GM12878 (cell line): Measurements from ENCODE around the gene HHLA2. TPM values are rescaled to one million over a fixed set of nuclear protein-coding genes. Genes with fewer than 3 reads are reported as not detected.

Source experiments
- ATAC-seq: fragments of 200-7000 bp; cut with Tn5 transposase; 3 replicates; pipeline ENCODE4 v1.9.1; 2020; ENCODE audit warnings: mild to moderate bottlenecking, moderate library complexity
- BruUV-seq: library from RNA; stranded (reverse); fragments of 400-500 nt; replicated peaks from 2 replicates; lab custom pipeline; 2021; lab: Mats Ljungman, UMichigan
- CTCF ChIA-PET: fragments of 300-600 bp; sonication (Branson Sonifier 250); formaldehyde crosslinking; extraction: SDS; loops from one replicate; lab custom pipeline; 2021; ENCODE audit warnings: inconsistent platforms; lab: Yijun Ruan, JAX
- POLR2A ChIA-PET: fragments of 350-600 bp; formaldehyde crosslinking; extraction: SDS; loops from one replicate; lab custom pipeline; 2021; ENCODE audit warnings: inconsistent platforms; lab: Charles Lee
- RAD21 ChIA-PET: fragments of 300-600 bp; sonication (Branson Sonifier 250); formaldehyde crosslinking; loops from one replicate; lab custom pipeline; 2023; ENCODE audit warnings: antibody characterized with exemption; ENCODE audit not compliant: unreplicated experiment; lab: Charles Lee
- SMC1A ChIA-PET: fragments of 300-600 bp; sonication (Branson Sonifier 250); formaldehyde crosslinking; loops from one replicate; lab custom pipeline; 2023; ENCODE audit not compliant: unreplicated experiment, uncharacterized antibody; lab: Charles Lee
- DNase-seq: peaks from one replicate; pipeline ENCODE4 v3.0.0-alpha.2; 2011; ENCODE audit warnings: low read depth, low spot score
- FAIRE-seq: peaks from 3 replicates; lab custom pipeline; 2011; peaks lifted over from hg19 to GRCh38; lab: Jason Lieb, UNC
- H2AFZ ChIP-seq: 2 replicates; pipeline ENCODE4 v1.6.0; 2011; ENCODE audit warnings: low read depth, low read length, control low read depth; ENCODE audit not compliant: control insufficient read depth
- H3K27ac ChIP-seq: 2 replicates; pipeline ENCODE4 v1.5.1; 2011; ENCODE audit warnings: control low read depth; ENCODE audit not compliant: control insufficient read depth, insufficient read depth
- H3K27me3 ChIP-seq, 2 experiments: replicated peaks in 1 of 2; 2 replicates each; pipeline versions ENCODE4 v1.6.0 to v1.6.1; 2011; ENCODE audit warnings: low read length in 1 of 2; ENCODE audit not compliant: control insufficient read depth in 2 of 2, insufficient read depth in 2 of 2
- H3K36me3 ChIP-seq, 2 experiments: 2 replicates each; pipeline ENCODE4 v1.5.1; 2011; ENCODE audit warnings: low read length in 1 of 2; ENCODE audit not compliant: control insufficient read depth in 2 of 2, insufficient read depth in 2 of 2
- H3K4me1 ChIP-seq: 2 replicates; pipeline ENCODE4 v1.6.1; 2011; ENCODE audit warnings: mild to moderate bottlenecking, low read length, moderate library complexity, mixed read lengths; ENCODE audit not compliant: control insufficient read depth, insufficient read depth
- H3K4me2 ChIP-seq: 2 replicates; pipeline ENCODE4 v1.6.0; 2011; ENCODE audit warnings: control low read depth; ENCODE audit not compliant: control insufficient read depth, insufficient read depth
- H3K4me3 ChIP-seq: fragments of 200-600 bp; sonication (generic); 2 replicates; pipeline ENCODE4 v1.5.1; 2016
- H3K79me2 ChIP-seq: 2 replicates; pipeline ENCODE4 v1.6.0; 2011; ENCODE audit warnings: low read length; ENCODE audit not compliant: control insufficient read depth, insufficient read depth
- H3K9ac ChIP-seq: 2 replicates; pipeline ENCODE4 v1.8.0; 2011; ENCODE audit warnings: low read length, control low read depth, mixed read lengths; ENCODE audit not compliant: control insufficient read depth, insufficient read depth
- H3K9me3 ChIP-seq: replicated peaks from 3 replicates; pipeline ENCODE4 v1.5.1; 2011; ENCODE audit warnings: mild to moderate bottlenecking, low read length; ENCODE audit not compliant: control insufficient read depth, insufficient read depth
- H4K20me1 ChIP-seq: 2 replicates; pipeline ENCODE4 v1.6.0; 2011; ENCODE audit not compliant: control insufficient read depth, insufficient read depth
- CTCF ChIP-seq, 3 experiments: IDR thresholded peaks in 2 of 3; conservative IDR thresholded peaks in 1 of 3; 2 replicates each; pipeline ENCODE4 v1.5.1; 2011; ENCODE audit warnings: low read depth in 3 of 3, low read length in 3 of 3, mild to moderate bottlenecking in 3 of 3, control low read depth in 2 of 3, moderate library complexity in 2 of 3, inconsistent platforms in 1 of 3, mixed read lengths in 1 of 3; ENCODE audit not compliant: control insufficient read depth in 2 of 3, insufficient read depth in 1 of 3; ENCODE audit errors: extremely low read depth in 1 of 3
- IRF3 ChIP-seq: fragments of 450-650 bp; IDR thresholded peaks from 2 replicates; pipeline ENCODE4 v1.6.1; 2014; ENCODE audit warnings: mild to moderate bottlenecking
- KAT2A ChIP-seq: conservative IDR thresholded peaks from 2 replicates; pipeline ENCODE4 v1.6.1; 2011; ENCODE audit warnings: low read depth, low read length; ENCODE audit not compliant: control insufficient read depth
- KDM1A ChIP-seq: fragments of 200-600 bp; sonication (generic); IDR thresholded peaks from 2 replicates; pipeline ENCODE4 v1.6.1; 2016; ENCODE audit warnings: borderline replicate concordance
- MEF2A ChIP-seq: IDR thresholded peaks from 2 replicates; pipeline ENCODE4 v1.6.1; 2011; ENCODE audit warnings: low read depth, mild to moderate bottlenecking, low read length, moderate library complexity; ENCODE audit not compliant: insufficient read depth
- TCF12 ChIP-seq: IDR thresholded peaks from 2 replicates; pipeline ENCODE4 v1.6.1; 2011; ENCODE audit warnings: low read depth, mild to moderate bottlenecking, low read length
- WGBS: methylation state at CpG from one replicate; pipeline ENCODE4 v1.1.6; 2016; ENCODE audit warnings: low lambda C conversion rate; ENCODE audit not compliant: insufficient replicate concordance, insufficient coverage; ENCODE audit errors: missing lambda C conversion rate; 5-methylcytosine and 5-hydroxymethylcytosine counted together
- in situ Hi-C: fragments of 300-500 bp; cut with MboI; formaldehyde crosslinking; loops from 9 replicates; pipeline ENCODE4 v1.14.3; 2018; ENCODE audit warnings: mixed read lengths
- intact Hi-C: fragments of 100-400 bp; cut with micrococcal nuclease; formaldehyde crosslinking; loops from one replicate; pipeline ENCODE4 v1.14.2; 2022; ENCODE audit not compliant: unreplicated experiment
- polyA plus RNA-seq, 11 experiments: library from polyadenylated mRNA; depleted of rRNA in 4 of 11; unstranded in 6 of 11; stranded (reverse) in 5 of 11; fragments of >200 nt; fragmentation: Nextera tagmentation in 4 of 11; fragmentation: Illumina TruSeq in 1 of 11; extraction: Ambion mirVana in 4 of 11; extraction: Trizol in 1 of 11; gene quantifications; 1 replicate in 1 of 11; 2 replicates in 10 of 11; pipeline versions ENCODE4 v1.2.1 to v1.2.3, GENCODE V29; 2011 to 2016; ENCODE audit warnings: inconsistent platforms in 2 of 11, missing spikeins in 2 of 11, low read depth in 1 of 11
- total RNA-seq, 4 experiments: library from RNA; depleted of rRNA in 3 of 4; stranded (reverse); fragments of >200 nt in 3 of 4; fragmentation: Illumina TruSeq in 1 of 4; extraction: Trizol in 1 of 4; gene quantifications; 2 replicates each; pipeline versions ENCODE4 v1.2.1 to v1.2.3, GENCODE V29; 2013 to 2021
- TF ChIP-seq, protein P1 (sequence below): fragments of 450-650 bp; conservative IDR thresholded peaks from 2 replicates; pipeline ENCODE4 v1.6.1; 2017; ENCODE audit warnings: mild to moderate bottlenecking, moderate library complexity

HHLA2 gene
- total and polyA plus RNA-seq, 10 of the 15 experiments (the other 5 are each of a cell fraction or from before 2014, with no cell fraction given): 0.11 to 1.3 (median 0.28) TPM; not detected in 1

- H3K79me2 ChIP-seq: no peaks in the 10 kb centered on the region
- TF ChIP-seq CTCF (IDR thresholded peaks at IDR 0.05 in 2 of 3, conservative IDR thresholded peaks at IDR 0.05 in 1 of 3; ENCODE audit: control insufficient read depth in 2 of 3, extremely low read depth in 1 of 3, insufficient read depth in 1 of 3, low read depth in 3 of 3, low read length in 3 of 3) (no peak), TCF12 (no peak), KAT2A (no peak), KDM1A (no peak), MEF2A (no peak), IRF3 (no peak)
- TF ChIP-seq, protein P1, sequence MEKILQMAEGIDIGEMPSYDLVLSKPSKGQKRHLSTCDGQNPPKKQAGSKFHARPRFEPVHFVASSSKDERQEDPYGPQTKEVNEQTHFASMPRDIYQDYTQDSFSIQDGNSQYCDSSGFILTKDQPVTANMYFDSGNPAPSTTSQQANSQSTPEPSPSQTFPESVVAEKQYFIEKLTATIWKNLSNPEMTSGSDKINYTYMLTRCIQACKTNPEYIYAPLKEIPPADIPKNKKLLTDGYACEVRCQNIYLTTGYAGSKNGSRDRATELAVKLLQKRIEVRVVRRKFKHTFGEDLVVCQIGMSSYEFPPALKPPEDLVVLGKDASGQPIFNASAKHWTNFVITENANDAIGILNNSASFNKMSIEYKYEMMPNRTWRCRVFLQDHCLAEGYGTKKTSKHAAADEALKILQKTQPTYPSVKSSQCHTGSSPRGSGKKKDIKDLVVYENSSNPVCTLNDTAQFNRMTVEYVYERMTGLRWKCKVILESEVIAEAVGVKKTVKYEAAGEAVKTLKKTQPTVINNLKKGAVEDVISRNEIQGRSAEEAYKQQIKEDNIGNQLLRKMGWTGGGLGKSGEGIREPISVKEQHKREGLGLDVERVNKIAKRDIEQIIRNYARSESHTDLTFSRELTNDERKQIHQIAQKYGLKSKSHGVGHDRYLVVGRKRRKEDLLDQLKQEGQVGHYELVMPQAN: no peak
- no peaks in the 10 kb centered on the region for H3K36me3 ChIP-seq
- no peaks in the 10 kb centered on the region for H4K20me1 ChIP-seq
- no peak overlapping the region for H3K9ac ChIP-seq
- no peak for FAIRE-seq
- WGBS: 18% methylated on average over 1 of the region's 1 CpG
- in situ Hi-C loops (no loop called here), intact Hi-C loops (no loop called here)
- BruUV-seq: no TSS peak
- H3K9me3 ChIP-seq: peaks cover 11% of the 10 kb centered on the region; the same call in 2 of the 3 replicates
- H3K4me2 ChIP-seq: no peak overlapping the region
- H2AFZ ChIP-seq: no peak overlapping the region
- ChIA-PET POLR2A (no interaction called here), SMC1A (no interaction called here), CTCF (no interaction called here), RAD21 (no interaction called here)
- no peaks in the 10 kb centered on the region for H3K27me3 ChIP-seq
- no peak for DNase-seq
- H3K4me3 ChIP-seq: no peak overlapping the region
- H3K27ac ChIP-seq: no peak overlapping the region
- no peak for ATAC-seq
- no peaks in the 10 kb centered on the region for H3K4me1 ChIP-seq
These were observed 13.3 kb upstream of the HHLA2 start for GRCh38 chr3:108283006-108283405.
